ENCODE data around the gene CPXM2. TPM values are rescaled to one million over a fixed set of nuclear protein-coding genes. Genes with fewer than 3 reads are reported as not detected.

The CPXM2 gene
- polyA plus RNA-seq, 1 donor (not counting 4 experiments of a cell fraction or from before 2014, with no cell fraction given): 0.03 TPM

DNA sequence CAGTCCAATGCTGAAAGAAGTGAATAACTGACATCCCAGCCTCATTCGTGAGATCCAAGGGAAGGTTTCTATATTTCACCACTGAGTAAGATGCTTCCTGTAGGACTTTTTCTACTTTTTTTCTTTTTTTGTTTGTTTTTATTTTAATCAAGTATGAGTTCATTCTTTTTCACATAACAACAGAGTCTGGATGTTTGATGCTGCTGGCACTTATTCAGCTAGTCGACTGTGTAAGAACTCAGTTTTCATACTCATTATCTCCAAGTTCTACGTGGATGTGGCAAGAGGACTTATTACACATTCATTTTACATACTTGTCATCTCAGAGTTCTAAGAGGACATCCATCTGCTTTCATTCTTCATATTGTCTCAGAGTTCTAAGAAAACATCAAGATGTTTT lies 86.9 kb downstream of the CPXM2 start:
- no peak overlapping the region for H3K4me3 ChIP-seq (ENCODE audit: control insufficient read depth in 2 of 3, extremely low read depth in 1 of 3, insufficient read depth in 2 of 3, low read depth in 1 of 3, low read length in 3 of 3)
- no peak for DNase-seq (ENCODE audit: low read depth, low spot score)
- no peak overlapping the region for H3K27ac ChIP-seq (ENCODE audit: control insufficient read depth, insufficient read depth, low read length)
- no peak overlapping the region for H3K4me2 ChIP-seq (ENCODE audit: control insufficient read depth, extremely low read depth, insufficient read depth, low read depth, low read length)
- no peaks in the 10 kb centered on the region for H3K9me3 ChIP-seq (ENCODE audit: control insufficient read depth, low read depth, low read length)
- H3K79me2 ChIP-seq (ENCODE audit: control insufficient read depth, insufficient read depth, low read length): no peaks in the 10 kb centered on the region
- no peak for FAIRE-seq
- no peak overlapping the region for H3K9ac ChIP-seq (ENCODE audit: control insufficient read depth, extremely low read depth, insufficient read depth, low read length)
- no peaks in the 10 kb centered on the region for H3K9me1 ChIP-seq (ENCODE audit: control insufficient read depth, extremely low read depth, insufficient read depth, low read length)
- no peaks in the 10 kb centered on the region for H3K36me3 ChIP-seq (ENCODE audit: control insufficient read depth in 2 of 2, extremely low read depth in 1 of 2, insufficient read depth in 2 of 2, low read length in 2 of 2)
- H2AFZ ChIP-seq (ENCODE audit: control insufficient read depth, low read length): no peak overlapping the region
- dilution Hi-C loops (cut with MboI; ENCODE audit: extremely low pct_ligation_motif_present, low sequenced_read_pairs): no loop called here
- peaks cover 21% of the 10 kb centered on the region for H3K4me1 ChIP-seq (ENCODE audit: control insufficient read depth, extremely low read depth, insufficient read depth, low read length)
- no peak for TF ChIP-seq EZH2 (IDR thresholded peaks at IDR 0.05; ENCODE audit: low read length)
- TF ChIP-seq, protein P1, sequence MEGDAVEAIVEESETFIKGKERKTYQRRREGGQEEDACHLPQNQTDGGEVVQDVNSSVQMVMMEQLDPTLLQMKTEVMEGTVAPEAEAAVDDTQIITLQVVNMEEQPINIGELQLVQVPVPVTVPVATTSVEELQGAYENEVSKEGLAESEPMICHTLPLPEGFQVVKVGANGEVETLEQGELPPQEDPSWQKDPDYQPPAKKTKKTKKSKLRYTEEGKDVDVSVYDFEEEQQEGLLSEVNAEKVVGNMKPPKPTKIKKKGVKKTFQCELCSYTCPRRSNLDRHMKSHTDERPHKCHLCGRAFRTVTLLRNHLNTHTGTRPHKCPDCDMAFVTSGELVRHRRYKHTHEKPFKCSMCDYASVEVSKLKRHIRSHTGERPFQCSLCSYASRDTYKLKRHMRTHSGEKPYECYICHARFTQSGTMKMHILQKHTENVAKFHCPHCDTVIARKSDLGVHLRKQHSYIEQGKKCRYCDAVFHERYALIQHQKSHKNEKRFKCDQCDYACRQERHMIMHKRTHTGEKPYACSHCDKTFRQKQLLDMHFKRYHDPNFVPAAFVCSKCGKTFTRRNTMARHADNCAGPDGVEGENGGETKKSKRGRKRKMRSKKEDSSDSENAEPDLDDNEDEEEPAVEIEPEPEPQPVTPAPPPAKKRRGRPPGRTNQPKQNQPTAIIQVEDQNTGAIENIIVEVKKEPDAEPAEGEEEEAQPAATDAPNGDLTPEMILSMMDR (optimal IDR thresholded peaks at IDR 0.05 in 1 of 3, IDR thresholded peaks at IDR 0.05 in 1 of 3, conservative IDR thresholded peaks at IDR 0.05 in 1 of 3; ENCODE audit: extremely low read depth in 1 of 3, insufficient read depth in 2 of 3, low read length in 3 of 3): no peak
- no peaks in the 10 kb centered on the region for H3K27me3 ChIP-seq (ENCODE audit: control insufficient read depth, extremely low read depth, insufficient read depth, low read length)
- H4K20me1 ChIP-seq (ENCODE audit: control insufficient read depth, extremely low read depth, insufficient read depth, low read length): no peaks in the 10 kb centered on the region

- Histone ChIP-seq H3K36me3 (ENCODE audit: control insufficient read depth in 2 of 2, extremely low read depth in 1 of 2, insufficient read depth in 2 of 2, low read length in 2 of 2) (no peaks in the 10 kb centered on the region), H4K20me1 (ENCODE audit: control insufficient read depth, extremely low read depth, insufficient read depth, low read length) (no peaks in the 10 kb centered on the region), H3K27ac (ENCODE audit: control insufficient read depth, insufficient read depth, low read length) (no peak overlapping the region), H2AFZ (ENCODE audit: control insufficient read depth, low read length) (no peak overlapping the region), H3K9me3 (ENCODE audit: control insufficient read depth, low read depth, low read length) (no peaks in the 10 kb centered on the region), H3K9me1 (ENCODE audit: control insufficient read depth, extremely low read depth, insufficient read depth, low read length) (no peaks in the 10 kb centered on the region), H3K9ac (ENCODE audit: control insufficient read depth, extremely low read depth, insufficient read depth, low read length) (no peak overlapping the region), H3K79me2 (ENCODE audit: control insufficient read depth, insufficient read depth, low read length) (no peaks in the 10 kb centered on the region), H3K4me1 (ENCODE audit: control insufficient read depth, extremely low read depth, insufficient read depth, low read length) (peaks cover 5% of the 10 kb centered on the region), H3K4me3 (ENCODE audit: control insufficient read depth in 2 of 3, extremely low read depth in 1 of 3, insufficient read depth in 2 of 3, low read depth in 1 of 3, low read length in 3 of 3) (no peak overlapping the region), H3K4me2 (ENCODE audit: control insufficient read depth, extremely low read depth, insufficient read depth, low read depth, low read length) (peak overlapping the region; percentile 34), H3K27me3 (ENCODE audit: control insufficient read depth, extremely low read depth, insufficient read depth, low read length) (no peaks in the 10 kb centered on the region)
- dilution Hi-C loops (cut with MboI; ENCODE audit: extremely low pct_ligation_motif_present, low sequenced_read_pairs): no loop called here
- DNase-seq (ENCODE audit: low read depth, low spot score) (no peak), FAIRE-seq (no peak)
- TF ChIP-seq, protein P1 (optimal IDR thresholded peaks at IDR 0.05 in 1 of 3, IDR thresholded peaks at IDR 0.05 in 1 of 3, conservative IDR thresholded peaks at IDR 0.05 in 1 of 3; ENCODE audit: extremely low read depth in 1 of 3, insufficient read depth in 2 of 3, low read length in 3 of 3): no peak
- TF ChIP-seq EZH2 (IDR thresholded peaks at IDR 0.05; ENCODE audit: low read length): no peak
Observed at GRCh38 chr10:123800821-123801220, 90.8 kb downstream of the CPXM2 start.
